Adrenal gland (tissue), 12 donors: ENCODE measurements around the gene CCNI. TPM values are rescaled to one million over a fixed set of nuclear protein-coding genes. Genes with fewer than 3 reads are reported as not detected.
"Not testable (repeated sequence)": the region's sequence is repeated elsewhere in the genome, so short reads cannot be mapped to it uniquely, and the experiment has no call there.

Source experiments
- DNase-seq, 7 donors: peaks; one replicate each; pipeline ENCODE4 v3.0.0-alpha.2; 2019 to 2020
- H3K27ac ChIP-seq, 5 donors: fragments of 200-600 bp; sonication (generic) in 4 of 5; 1 replicate in 3 of 5; 2 replicates in 2 of 5; pipeline versions ENCODE4 v1.5.1 to v1.8.0; 2016 to 2020; ENCODE audit warnings: mild to moderate bottlenecking in 1 of 5
- H3K27me3 ChIP-seq: fragments of 200-600 bp; 2 replicates; pipeline ENCODE4 v1.8.0; 2021
- H3K36me3 ChIP-seq, 2 donors: fragments of 200-600 bp; replicated peaks in 1 of 2; 1 replicate in 1 of 2; 2 replicates in 1 of 2; pipeline versions ENCODE4 v1.5.1 to v1.8.0; 2018 to 2022
- H3K4me1 ChIP-seq, 2 donors: fragments of 200-600 bp; replicated peaks in 1 of 2; 1 replicate in 1 of 2; 2 replicates in 1 of 2; pipeline versions ENCODE4 v1.5.1 to v1.8.0; 2018 to 2021
- H3K4me3 ChIP-seq, 4 donors: fragments of 200-600 bp; sonication (generic) in 3 of 4; one replicate each; pipeline ENCODE4 v1.5.1; 2016 to 2018
- H3K9me3 ChIP-seq, 3 donors: fragments of 200-600 bp; sonication (generic) in 1 of 3; replicated peaks in 1 of 3; 1 replicate in 2 of 3; 2 replicates in 1 of 3; pipeline versions ENCODE4 v1.5.1 to v1.8.0; 2016 to 2021
- POLR2A ChIP-seq, 2 donors: fragments of 450-650 bp; IDR thresholded peaks; one replicate each; pipeline ENCODE4 v1.6.1; 2017; ENCODE audit warnings: antibody characterized with exemption in 2 of 2, mild to moderate bottlenecking in 2 of 2, moderate library complexity in 1 of 2
- WGBS, 4 donors: extraction: QIAGEN DNeasy Blood & Tissue Kit in 2 of 4; methylation state at CpG; one replicate each; pipeline versions ENCODE4 v1.1.5 to v1.1.7; 2013 to 2017; 5-methylcytosine and 5-hydroxymethylcytosine counted together
- intact Hi-C, 2 donors: fragments of 100-400 bp; cut with DNase I; formaldehyde crosslinking; loops; one replicate each; pipeline versions ENCODE4 v1.14.1 to v1.15.0; 2022 to 2023
- polyA plus RNA-seq, 3 donors: library from polyadenylated mRNA; stranded (reverse); fragments of 200-250 nt in 2 of 3; fragments of 350-450 nt in 1 of 3; fragmentation: Illumina TruSeq in 1 of 3; extraction: RNeasy Lipid Tissue Mini Kit (QIAGEN cat#74804) in 1 of 3; gene quantifications; one replicate each; pipeline ENCODE4 v1.2.3, GENCODE V29; 2013 to 2014
- total RNA-seq, 9 donors: library from RNA; depleted of rRNA in 4 of 9; stranded (reverse); fragments of >200 nt in 4 of 9; fragments of 120-200 nt in 1 of 9; fragmentation: NEBNext Ultra II Directional in 1 of 9; extraction: Animal tissue kit (Norgen Biotek cat#: 25700) in 1 of 9; gene quantifications; one replicate each; pipeline versions ENCODE4 v1.1.0 to v1.2.4, GENCODE V29; 2013 to 2023
- TF ChIP-seq, protein P1 (sequence below), 6 experiments: fragments of 450-650 bp in 4 of 6; fragments of 200-600 bp in 2 of 6; sonication (generic) in 1 of 6; IDR thresholded peaks; 1 replicate in 5 of 6; 2 replicates in 1 of 6; pipeline versions ENCODE4 v1.5.1 to v1.8.0; 2016 to 2021; ENCODE audit warnings: antibody characterized with exemption in 6 of 6, mild to moderate bottlenecking in 2 of 6, moderate library complexity in 1 of 6
- donor health status: healthy with polysubstance abuse.
- donor health status: Bipolar disorder and iron deficiency.
- donor health status: DM: yes; HTN: yes; CAD: no.
- donor health status: DM: no; HTN: no; CAD: no.
- donor health status: DM: no; HTN: no; CAD: no.
- donor health status: DM: yes; HTN: yes; CAD: no.

Gene CCNI
- total and polyA plus RNA-seq, 12 donors: 32.1 to 261 (median 155) TPM

DNA sequence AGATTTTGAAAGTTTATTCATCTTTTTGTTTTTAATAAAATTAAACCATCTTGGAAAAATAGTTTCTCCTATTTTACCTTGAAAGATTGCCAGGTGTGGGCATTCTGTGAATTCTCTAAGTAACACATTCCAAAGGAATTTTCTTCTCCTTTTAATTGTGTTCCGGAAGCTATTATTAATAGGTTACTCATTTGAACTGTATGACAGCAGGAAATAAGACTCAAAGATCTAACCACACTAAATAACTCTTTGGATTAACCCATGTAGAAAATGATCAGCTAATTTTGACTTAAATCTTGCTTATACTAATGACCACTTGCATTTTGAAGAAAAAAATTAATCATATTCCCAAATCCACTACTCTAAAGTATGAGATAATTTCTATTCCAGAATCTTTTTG is 17.6 kb upstream of the CCNI start:
- 66 to 74% (median 69%) methylated on average over 1 of the region's 1 CpG for WGBS, 4 donors
- Histone ChIP-seq H3K4me3 (no peak overlapping the region), H3K27me3 (no peaks in the 10 kb centered on the region), H3K27ac (no peak overlapping the region), H3K9me3 (no peaks in the 10 kb centered on the region), H3K36me3 (no peaks in the 10 kb centered on the region), H3K4me1 (no peaks in the 10 kb centered on the region)
- intact Hi-C loops: loop anchor here in 1 of 2 donors (10.0 kb wide), 2 partner anchors 61 to 111 kb away; partner anchors contain the start of gene CCNG2
- DNase-seq: no peak
- no peak for TF ChIP-seq POLR2A (IDR thresholded peaks at IDR 0.05)
- TF ChIP-seq, protein P1, sequence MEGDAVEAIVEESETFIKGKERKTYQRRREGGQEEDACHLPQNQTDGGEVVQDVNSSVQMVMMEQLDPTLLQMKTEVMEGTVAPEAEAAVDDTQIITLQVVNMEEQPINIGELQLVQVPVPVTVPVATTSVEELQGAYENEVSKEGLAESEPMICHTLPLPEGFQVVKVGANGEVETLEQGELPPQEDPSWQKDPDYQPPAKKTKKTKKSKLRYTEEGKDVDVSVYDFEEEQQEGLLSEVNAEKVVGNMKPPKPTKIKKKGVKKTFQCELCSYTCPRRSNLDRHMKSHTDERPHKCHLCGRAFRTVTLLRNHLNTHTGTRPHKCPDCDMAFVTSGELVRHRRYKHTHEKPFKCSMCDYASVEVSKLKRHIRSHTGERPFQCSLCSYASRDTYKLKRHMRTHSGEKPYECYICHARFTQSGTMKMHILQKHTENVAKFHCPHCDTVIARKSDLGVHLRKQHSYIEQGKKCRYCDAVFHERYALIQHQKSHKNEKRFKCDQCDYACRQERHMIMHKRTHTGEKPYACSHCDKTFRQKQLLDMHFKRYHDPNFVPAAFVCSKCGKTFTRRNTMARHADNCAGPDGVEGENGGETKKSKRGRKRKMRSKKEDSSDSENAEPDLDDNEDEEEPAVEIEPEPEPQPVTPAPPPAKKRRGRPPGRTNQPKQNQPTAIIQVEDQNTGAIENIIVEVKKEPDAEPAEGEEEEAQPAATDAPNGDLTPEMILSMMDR (IDR thresholded peaks at IDR 0.05): no peak

DNA sequence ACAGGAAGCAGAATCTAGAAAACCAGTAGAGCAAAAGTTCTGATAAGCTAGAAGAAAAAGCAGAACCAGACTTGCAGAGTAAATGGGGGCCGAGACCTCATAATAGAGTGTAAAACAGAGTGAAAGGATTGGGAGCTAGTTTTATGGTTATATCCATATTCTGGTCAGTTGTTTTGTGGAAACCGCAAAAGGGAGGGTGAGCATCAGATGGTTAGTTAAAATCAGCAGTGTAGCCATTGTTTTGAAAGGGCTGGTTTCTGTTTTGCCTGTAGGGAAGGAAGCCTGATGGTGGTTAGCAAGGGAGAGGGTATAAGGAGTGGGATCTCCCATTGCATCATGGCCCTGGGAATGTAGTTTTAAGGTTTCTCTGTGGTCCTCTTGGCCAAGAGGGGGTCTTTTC is 17.2 kb upstream of the CCNI start:
- H3K4me1 ChIP-seq: no peaks in the 10 kb centered on the region
- H3K9me3 ChIP-seq: no peaks in the 10 kb centered on the region
- no peaks in the 10 kb centered on the region for H3K27me3 ChIP-seq
- DNase-seq: no peak
- intact Hi-C loops: loop anchor here in 1 of 2 donors (10.0 kb wide), 2 partner anchors 62 to 112 kb away; partner anchors contain the start of gene CCNG2
- no peaks in the 10 kb centered on the region for H3K36me3 ChIP-seq
- WGBS, 4 donors: 81 to 96% (median 88%) methylated on average over 2 of the region's 2 CpGs
- TF ChIP-seq, protein P1 (IDR thresholded peaks at IDR 0.05): no peak
- no peak for TF ChIP-seq POLR2A (IDR thresholded peaks at IDR 0.05)
- no peak overlapping the region for H3K4me3 ChIP-seq
- no peak overlapping the region for H3K27ac ChIP-seq

- DNase-seq: no peak
- intact Hi-C loops: loop anchor here (10.0 kb wide), 2 partner anchors 65 to 115 kb away; partner anchors contain the start of gene CCNG2 (in 2 of the 2)
- no peaks in the 10 kb centered on the region for H3K36me3 ChIP-seq
- TF ChIP-seq, protein P1 (IDR thresholded peaks at IDR 0.05): no peak
- no peak for TF ChIP-seq POLR2A (IDR thresholded peaks at IDR 0.05)
- H3K4me3 ChIP-seq: no peak overlapping the region
- no peak overlapping the region for H3K27ac ChIP-seq
- no peaks in the 10 kb centered on the region for H3K9me3 ChIP-seq
- no peaks in the 10 kb centered on the region for H3K4me1 ChIP-seq
- no peaks in the 10 kb centered on the region for H3K27me3 ChIP-seq
These were observed 14.1 kb upstream of the CCNI start for GRCh38 chr4:77089866-77090265.

GRCh38 chr4:77087027-77087426 is 11.2 kb upstream of the CCNI start:
- not testable (repeated sequence) for H3K27me3 ChIP-seq, DNase-seq, H3K36me3 ChIP-seq, H3K27ac ChIP-seq, H3K4me1 ChIP-seq, H3K9me3 ChIP-seq, H3K4me3 ChIP-seq
- WGBS, 4 donors: 90 to 100% (median 98%) methylated on average over 1 of the region's 1 CpG
- intact Hi-C loops: loop anchor here in 1 of 2 donors (10.0 kb wide), 1 partner anchor 68 kb away; the partner anchor contains the start of gene CCNG2

DNA sequence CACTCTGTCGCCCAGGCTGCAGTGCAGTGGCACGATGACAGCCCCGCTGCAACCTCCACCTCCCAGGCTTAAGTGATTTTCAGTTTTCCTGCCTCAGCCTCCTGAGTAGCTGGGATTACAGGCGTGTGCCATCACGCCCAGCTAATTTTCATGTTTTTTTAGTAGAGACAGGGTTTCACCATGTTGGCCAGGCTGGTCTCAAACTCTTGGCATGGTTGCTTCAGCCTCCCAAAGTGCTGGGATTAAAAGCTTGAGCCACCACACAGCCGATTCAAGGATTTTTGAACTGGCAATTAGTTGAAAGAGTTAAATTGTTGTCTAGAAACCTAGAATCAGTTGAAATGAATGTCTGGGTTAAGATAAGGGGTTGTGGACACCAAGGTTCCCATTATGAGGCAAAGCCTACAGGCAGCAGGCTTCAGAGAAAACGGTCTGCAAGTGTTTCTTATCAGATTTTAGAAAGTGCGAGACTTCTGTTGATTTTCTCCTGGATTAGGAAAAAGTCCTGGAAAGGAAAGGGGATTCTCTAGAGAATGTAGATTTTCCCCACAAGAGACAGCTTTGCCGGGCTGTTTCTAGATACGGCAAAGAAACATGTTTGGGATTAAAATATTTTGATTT is 8.3 kb upstream of the CCNI start:
- 89 to 93% (median 91%) methylated on average over 10 of the region's 10 CpGs for WGBS, 4 donors
- intact Hi-C loops: loop anchor here in 1 of 2 donors (10.0 kb wide), 1 partner anchor 71 kb away; the partner anchor contains the start of gene CCNG2
- no peak for TF ChIP-seq POLR2A (IDR thresholded peaks at IDR 0.05)
- TF ChIP-seq, protein P1 (IDR thresholded peaks at IDR 0.05): no peak
- Histone ChIP-seq H3K36me3 (no peaks in the 10 kb centered on the region), H3K4me1 (no peaks in the 10 kb centered on the region), H3K27ac (no peak overlapping the region), H3K9me3 (no peaks in the 10 kb centered on the region), H3K27me3 (no peaks in the 10 kb centered on the region), H3K4me3 (no peak overlapping the region)
- DNase-seq: no peak
